ENCODE results near the gene C5orf34. TPM values are rescaled to one million over a fixed set of nuclear protein-coding genes. Genes with fewer than 3 reads are reported as not detected.
"Not testable (repeated sequence)": the region's sequence is repeated elsewhere in the genome, so short reads cannot be mapped to it uniquely, and the experiment has no call there.

C5orf34 gene
- total RNA-seq, 1 donor from 2014 or later, result 3.7 TPM

- Histone ChIP-seq H3K9ac (ENCODE audit: low read depth in 1 of 3, low read length in 3 of 3) (no peak overlapping the region), H3K4me1 (ENCODE audit: control insufficient read depth in 3 of 3, insufficient read depth in 3 of 3, low read length in 3 of 3) (no peaks in the 10 kb centered on the region), H3K9me3 (ENCODE audit: control insufficient read depth in 3 of 3, low read length in 3 of 3) (no peaks in the 10 kb centered on the region), H3K4me3 (ENCODE audit: low read length in 3 of 3) (no peak overlapping the region), H3K36me3 (ENCODE audit: control insufficient read depth in 3 of 3, insufficient read depth in 3 of 3, low read length in 3 of 3) (peaks cover 0 to 11% (median 3%) of the 10 kb centered on the region in 3 donors), H3K27ac (ENCODE audit: low read depth, low read length) (no peak overlapping the region), H3K27me3 (ENCODE audit: control insufficient read depth in 3 of 3, insufficient read depth in 3 of 3, low read length in 3 of 3) (no peaks in the 10 kb centered on the region)
Observed at GRCh38 chr5:43456556-43456955, 58.4 kb downstream of the C5orf34 start.

- H3K27me3 ChIP-seq (ENCODE audit: control insufficient read depth in 3 of 3, insufficient read depth in 3 of 3, low read length in 3 of 3); H3K4me3 ChIP-seq (ENCODE audit: low read length in 3 of 3); H3K9me3 ChIP-seq (ENCODE audit: control insufficient read depth in 3 of 3, low read length in 3 of 3); H3K27ac ChIP-seq (ENCODE audit: low read depth, low read length); H3K4me1 ChIP-seq (ENCODE audit: control insufficient read depth in 3 of 3, insufficient read depth in 3 of 3, low read length in 3 of 3); H3K9ac ChIP-seq (ENCODE audit: low read depth in 1 of 3, low read length in 3 of 3); H3K36me3 ChIP-seq (ENCODE audit: control insufficient read depth in 3 of 3, insufficient read depth in 3 of 3, low read length in 3 of 3): not testable (repeated sequence)
Observed at GRCh38 chr5:43441575-43441974, 73.4 kb downstream of the C5orf34 start.

- H3K4me3 ChIP-seq (ENCODE audit: low read length in 3 of 3), result no peak overlapping the region
- H3K27ac ChIP-seq (ENCODE audit: low read depth, low read length), result no peak overlapping the region
- H3K9me3 ChIP-seq (ENCODE audit: control insufficient read depth in 3 of 3, low read length in 3 of 3), result no peaks in the 10 kb centered on the region
- H3K36me3 ChIP-seq (ENCODE audit: control insufficient read depth in 3 of 3, insufficient read depth in 3 of 3, low read length in 3 of 3), result no peaks in the 10 kb centered on the region
- H3K9ac ChIP-seq (ENCODE audit: low read depth in 1 of 3, low read length in 3 of 3), result no peak overlapping the region
- peaks cover 0 to 6% (median 0%) of the 10 kb centered on the region in 3 donors for H3K4me1 ChIP-seq (ENCODE audit: control insufficient read depth in 3 of 3, insufficient read depth in 3 of 3, low read length in 3 of 3)
- no peaks in the 10 kb centered on the region for H3K27me3 ChIP-seq (ENCODE audit: control insufficient read depth in 3 of 3, insufficient read depth in 3 of 3, low read length in 3 of 3)
Observed at GRCh38 chr5:43437062-43437660, 77.8 kb downstream of the C5orf34 start.

Other genes starting within 250 kb of the C5orf34 start
- 50.6 TPM for gene HMGCS1, start 201.7 kb downstream of the C5orf34 start, total RNA-seq
- gene CCL28, start 102.8 kb downstream of the C5orf34 start, total RNA-seq, result 0.52 TPM
- 3.7 TPM for gene TMEM267, start 31.3 kb downstream of the C5orf34 start, total RNA-seq
- 62.6 TPM for gene PAIP1, start 41.9 kb upstream of the C5orf34 start, total RNA-seq
- 116 TPM for gene NNT, start 88.0 kb upstream of the C5orf34 start, total RNA-seq